CD14-positive monocyte (primary cell): ENCODE data around the gene SPATA20. TPM values are rescaled to one million over a fixed set of nuclear protein-coding genes. Genes with fewer than 3 reads are reported as not detected.

ENCODE experiments used
- DNase-seq, 3 donors: peaks; one replicate each; pipeline ENCODE4 v3.0.0-alpha.2; 2011 to 2022
- H2AFZ ChIP-seq: 2 replicates; pipeline ENCODE4 v1.6.0; 2012; ENCODE audit warnings: mild to moderate bottlenecking, low read depth, low read length, inconsistent platforms; ENCODE audit not compliant: insufficient read depth, poor library complexity, severe bottlenecking
- H3K27ac ChIP-seq, 2 donors: 1 replicate in 1 of 2; 2 replicates in 1 of 2; pipeline ENCODE4 v1.5.1; 2012 to 2013; ENCODE audit warnings: low read length in 2 of 2, control low read depth in 1 of 2, inconsistent platforms in 1 of 2, low read depth in 1 of 2, mild to moderate bottlenecking in 1 of 2
- H3K27me3 ChIP-seq, 2 donors: one replicate each; pipeline versions ENCODE4 v1.6.0 to v1.6.1; 2011 to 2013; ENCODE audit warnings: low read length in 2 of 2; ENCODE audit not compliant: control insufficient read depth in 2 of 2, insufficient read depth in 2 of 2
- H3K36me3 ChIP-seq, 2 donors: replicated peaks in 1 of 2; 1 replicate in 1 of 2; 2 replicates in 1 of 2; pipeline versions ENCODE4 v1.5.1 to v1.6.1; 2012 to 2013; ENCODE audit warnings: low read length in 2 of 2, control low read depth in 1 of 2, inconsistent platforms in 1 of 2, mild to moderate bottlenecking in 1 of 2; ENCODE audit not compliant: insufficient read depth in 2 of 2, control insufficient read depth in 1 of 2
- H3K4me1 ChIP-seq, 2 donors: 1 replicate in 1 of 2; 2 replicates in 1 of 2; pipeline versions ENCODE4 v1.5.1 to v1.6.1; 2012 to 2013; ENCODE audit warnings: low read length in 2 of 2, control low read depth in 1 of 2, inconsistent platforms in 1 of 2, mild to moderate bottlenecking in 1 of 2, moderate library complexity in 1 of 2; ENCODE audit not compliant: insufficient read depth in 2 of 2, control insufficient read depth in 1 of 2
- H3K4me2 ChIP-seq: replicated peaks from 2 replicates; pipeline ENCODE3; 2012; ENCODE audit warnings: low read length, moderate library complexity, mild to moderate bottlenecking; ENCODE audit not compliant: poor library complexity, severe bottlenecking; ENCODE audit errors: extremely low read depth
- H3K4me3 ChIP-seq, 3 experiments: fragments of 200-600 bp in 1 of 3; sonication (generic) in 1 of 3; replicated peaks in 1 of 3; 1 replicate in 2 of 3; 2 replicates in 1 of 3; pipeline ENCODE4 v1.5.1; 2011 to 2013; ENCODE audit warnings: low read length in 3 of 3, mild to moderate bottlenecking in 3 of 3, control low read depth in 2 of 3, low read depth in 2 of 3, inconsistent platforms in 1 of 3, moderate library complexity in 1 of 3
- H3K79me2 ChIP-seq: 2 replicates; pipeline ENCODE4 v1.6.0; 2012; ENCODE audit warnings: mild to moderate bottlenecking, control low read depth, inconsistent platforms, low read length, moderate library complexity; ENCODE audit not compliant: insufficient read depth
- H3K9ac ChIP-seq: 2 replicates; pipeline ENCODE4 v1.6.0; 2017; ENCODE audit warnings: low read length, mild to moderate bottlenecking; ENCODE audit not compliant: insufficient read depth, poor library complexity, severe bottlenecking
- H3K9me3 ChIP-seq, 2 donors: replicated peaks in 1 of 2; 1 replicate in 1 of 2; 2 replicates in 1 of 2; pipeline versions ENCODE4 v1.5.1 to v1.6.1; 2012 to 2013; ENCODE audit warnings: low read length in 2 of 2, control low read depth in 1 of 2; ENCODE audit not compliant: control insufficient read depth in 1 of 2, insufficient read depth in 1 of 2
- H4K20me1 ChIP-seq: 2 replicates; pipeline ENCODE4 v1.6.0; 2012; ENCODE audit warnings: mild to moderate bottlenecking, low read length, control low read depth, moderate library complexity; ENCODE audit not compliant: insufficient read depth
- H3K27ac Mint-ChIP-seq, 7 donors: one replicate each; pipeline ENCODE4 v1.8.0; 2020; ENCODE audit warnings: mild to moderate bottlenecking in 7 of 7, mixed read lengths in 7 of 7, moderate library complexity in 6 of 7, inconsistent platforms in 2 of 7
- H3K27me3 Mint-ChIP-seq, 3 donors: one replicate each; pipeline ENCODE4 v1.8.0; 2021 to 2022; ENCODE audit warnings: low read depth in 3 of 3, mild to moderate bottlenecking in 3 of 3, mixed read lengths in 3 of 3, moderate library complexity in 3 of 3, inconsistent platforms in 1 of 3
- H3K36me3 Mint-ChIP-seq, 2 donors: one replicate each; pipeline ENCODE4 v1.8.0; 2020; ENCODE audit warnings: mixed read lengths in 2 of 2, inconsistent platforms in 1 of 2, mild to moderate bottlenecking in 1 of 2
- H3K4me1 Mint-ChIP-seq: one replicate; pipeline ENCODE4 v1.8.0; 2020; ENCODE audit warnings: mild to moderate bottlenecking, mixed read lengths
- H3K4me3 Mint-ChIP-seq, 2 donors: one replicate each; pipeline ENCODE4 v1.8.0; 2020; ENCODE audit warnings: mild to moderate bottlenecking in 2 of 2, mixed read lengths in 2 of 2, moderate library complexity in 1 of 2
- H3K9me3 Mint-ChIP-seq, 7 donors: one replicate each; pipeline ENCODE4 v1.8.0; 2020 to 2022; ENCODE audit warnings: mixed read lengths in 7 of 7, mild to moderate bottlenecking in 6 of 7, moderate library complexity in 6 of 7, inconsistent platforms in 2 of 7
- CTCF ChIP-seq: fragments of 200-600 bp; IDR thresholded peaks from one replicate; pipeline ENCODE4 v1.8.0; 2022; ENCODE audit warnings: antibody characterized with exemption, mild to moderate bottlenecking
- WGBS: methylation state at CpG from one replicate; pipeline ENCODE4 v1.1.5; 2013; ENCODE audit warnings: missing lambda C conversion rate; ENCODE audit not compliant: insufficient coverage; 5-methylcytosine and 5-hydroxymethylcytosine counted together
- intact Hi-C, 2 donors: fragments of 100-400 bp; cut with micrococcal nuclease; formaldehyde crosslinking; loops; one replicate each; pipeline versions ENCODE4 v1.15.0 to v1.15.1; 2023
- polyA plus RNA-seq, 3 donors: library from polyadenylated mRNA; depleted of rRNA in 1 of 3; unstranded in 2 of 3; stranded (reverse) in 1 of 3; fragments of 300-500 nt in 2 of 3; fragments of >200 nt in 1 of 3; fragmentation: Illumina TruSeq in 2 of 3; gene quantifications; 1 replicate in 2 of 3; 2 replicates in 1 of 3; pipeline ENCODE4 v1.2.3, GENCODE V29; 2012 to 2021

Gene SPATA20
- polyA plus RNA-seq, 3 donors = 9.3 to 37.8 (median 12.2) TPM

- WGBS = no CpG with 5 or more reads among the region's 2 CpGs
- Mint-ChIP-seq H3K9me3 (peaks cover 0 to 14% (median 2%) of the 10 kb centered on the region in 7 donors), H3K4me1 (peaks cover 12% of the 10 kb centered on the region), H3K27ac (peak overlapping the region in 2 of 7 donors; percentile 10 to 68), H3K4me3 (peak overlapping the region in 1 of 2 donors; percentile 14), H3K36me3 (no peaks in the 10 kb centered on the region), H3K27me3 (peaks cover 57 to 70% (median 63%) of the 10 kb centered on the region in 3 donors)
- H3K27me3 ChIP-seq = peaks cover 40 to 56% of the 10 kb centered on the region in 2 donors
- no peaks in the 10 kb centered on the region for H3K79me2 ChIP-seq
- TF ChIP-seq CTCF = no peak
- intact Hi-C loops = no loop called here
- H3K36me3 ChIP-seq = no peaks in the 10 kb centered on the region
- H3K4me2 ChIP-seq = no peak overlapping the region
- H3K9me3 ChIP-seq = peaks cover 0 to 12% of the 10 kb centered on the region in 2 donors
- no peak overlapping the region for H2AFZ ChIP-seq
- no peak overlapping the region for H3K9ac ChIP-seq
- no peaks in the 10 kb centered on the region for H4K20me1 ChIP-seq
- no peak for DNase-seq
- no peaks in the 10 kb centered on the region for H3K4me1 ChIP-seq
- H3K27ac ChIP-seq = no peak overlapping the region
- no peak overlapping the region for H3K4me3 ChIP-seq
Observed at GRCh38 chr17:50566886-50567285, 19.9 kb downstream of the SPATA20 start.

- no peak for TF ChIP-seq CTCF
- Histone ChIP-seq H3K27ac (no peak overlapping the region), H3K79me2 (no peaks in the 10 kb centered on the region), H3K27me3 (peaks cover 23 to 38% of the 10 kb centered on the region in 2 donors), H3K9me3 (peaks cover 0 to under 1% of the 10 kb centered on the region in 2 donors), H3K9ac (no peak overlapping the region), H3K4me3 (no peak overlapping the region), H2AFZ (no peak overlapping the region), H4K20me1 (no peaks in the 10 kb centered on the region), H3K4me2 (no peak overlapping the region), H3K4me1 (no peaks in the 10 kb centered on the region), H3K36me3 (no peaks in the 10 kb centered on the region)
- peaks cover 7% of the 10 kb centered on the region for H3K4me1 Mint-ChIP-seq
- intact Hi-C loops = no loop called here
- no peak overlapping the region for H3K4me3 Mint-ChIP-seq
- H3K27ac Mint-ChIP-seq = no peak overlapping the region
- peaks cover 40 to 54% (median 48%) of the 10 kb centered on the region in 3 donors for H3K27me3 Mint-ChIP-seq
- no peaks in the 10 kb centered on the region for H3K36me3 Mint-ChIP-seq
- H3K9me3 Mint-ChIP-seq = peaks cover 0 to 8% (median 0%) of the 10 kb centered on the region in 7 donors
- DNase-seq = no peak
- WGBS = 92% methylated on average over 5 of the region's 12 CpGs
Observed at GRCh38 chr17:50568659-50569058, 21.7 kb downstream of the SPATA20 start.
